HEK293T (cell line): ENCODE measurements around the gene CXCL6.

Source experiments
- CTCF ChIA-PET: fragments of 350-600 bp; formaldehyde crosslinking; extraction: SDS; loops from one replicate; lab custom pipeline; 2021; ENCODE audit warnings: antibody characterized with exemption, inconsistent platforms; lab: Yijun Ruan, JAX
- POLR2A ChIA-PET: fragments of 350-600 bp; formaldehyde crosslinking; extraction: SDS; loops from one replicate; lab custom pipeline; 2020; ENCODE audit warnings: antibody characterized with exemption, inconsistent platforms; lab: Yijun Ruan, JAX
- DNase-seq: peaks from one replicate; pipeline ENCODE4 v3.0.0; 2012; ENCODE audit warnings: mixed read lengths; ENCODE audit errors: extremely low spot score
- ARNT ChIP-seq: fragments of 450-650 bp; IDR thresholded peaks from 2 replicates; pipeline ENCODE4 v1.6.1; 2017; ENCODE audit warnings: mild to moderate bottlenecking
- BHLHE40 ChIP-seq: fragments of 450-650 bp; IDR thresholded peaks from 2 replicates; pipeline ENCODE4 v1.6.1; 2016; ENCODE audit warnings: mild to moderate bottlenecking, moderate library complexity, borderline replicate concordance
- CTBP1 ChIP-seq: fragments of 450-650 bp; IDR thresholded peaks from 2 replicates; pipeline ENCODE4 v1.6.1; 2016; ENCODE audit warnings: borderline replicate concordance
- ELF4 ChIP-seq: fragments of 450-650 bp; IDR thresholded peaks from 2 replicates; pipeline ENCODE4 v1.6.1; 2017; ENCODE audit warnings: antibody characterized with exemption
- FOXA1 ChIP-seq: fragments of 450-650 bp; IDR thresholded peaks from 2 replicates; pipeline ENCODE4 v1.6.1; 2016; ENCODE audit warnings: mild to moderate bottlenecking
- FOXK2 ChIP-seq: fragments of 450-650 bp; IDR thresholded peaks from 2 replicates; pipeline ENCODE4 v1.6.1; 2016; ENCODE audit warnings: mild to moderate bottlenecking
- FOXM1 ChIP-seq: fragments of 450-650 bp; IDR thresholded peaks from 2 replicates; pipeline ENCODE4 v1.6.1; 2017; ENCODE audit warnings: mild to moderate bottlenecking, borderline replicate concordance
- HDGF ChIP-seq: fragments of 450-650 bp; IDR thresholded peaks from 2 replicates; pipeline ENCODE4 v1.6.1; 2017; ENCODE audit warnings: antibody characterized with exemption, borderline replicate concordance
- L3MBTL2 ChIP-seq: fragments of 450-650 bp; conservative IDR thresholded peaks from 2 replicates; pipeline ENCODE4 v1.6.1; 2016; ENCODE audit warnings: mild to moderate bottlenecking
- LEF1 ChIP-seq: fragments of 450-650 bp; IDR thresholded peaks from 2 replicates; pipeline ENCODE4 v1.6.1; 2017; ENCODE audit warnings: mild to moderate bottlenecking, borderline replicate concordance
- NFRKB ChIP-seq: fragments of 450-650 bp; IDR thresholded peaks from 2 replicates; pipeline ENCODE4 v1.6.1; 2016; ENCODE audit warnings: mild to moderate bottlenecking, moderate library complexity
- PKNOX1 ChIP-seq: fragments of 450-650 bp; IDR thresholded peaks from 2 replicates; pipeline ENCODE4 v1.6.1; 2016
- SP1 ChIP-seq: fragments of 450-650 bp; IDR thresholded peaks from 2 replicates; pipeline ENCODE4 v1.6.1; 2017
- SUZ12 ChIP-seq: fragments of 450-650 bp; IDR thresholded peaks from 2 replicates; pipeline ENCODE4 v1.6.1; 2016; ENCODE audit warnings: mild to moderate bottlenecking
- TARDBP ChIP-seq: fragments of 450-650 bp; IDR thresholded peaks from 2 replicates; pipeline ENCODE4 v1.6.1; 2016
- ZNF384 ChIP-seq: fragments of 450-650 bp; IDR thresholded peaks from 2 replicates; pipeline ENCODE4 v1.6.1; 2016

Gene CXCL6

GRCh38 chr4:73836373-73837279, at the start of gene CXCL6:
Gene CXCL6, plus strand, starts transcription at chr4:73836678. Its CDS starts 73 bp downstream, at chr4:73836751.
- POLR2A ChIA-PET = no interaction called here
- TF ChIP-seq CTBP1 = no peak
- no peak for TF ChIP-seq SUZ12
- TF ChIP-seq BHLHE40 = no peak
- no peak for TF ChIP-seq HDGF
- TF ChIP-seq FOXK2 = no peak
- no peak for TF ChIP-seq FOXM1
- no peak for TF ChIP-seq PKNOX1
- no peak for TF ChIP-seq ZNF384
- TF ChIP-seq LEF1 = no peak
- no peak for TF ChIP-seq SP1
- no peak for TF ChIP-seq TARDBP
- no peak for TF ChIP-seq ELF4
- TF ChIP-seq FOXA1 = no peak
- no peak for TF ChIP-seq ARNT
- no peak for TF ChIP-seq L3MBTL2
- TF ChIP-seq NFRKB = no peak
- no peak for DNase-seq
- CTCF ChIA-PET = no interaction called here

- TF ChIP-seq LEF1 (no peak), ARNT (no peak), L3MBTL2 (no peak), SP1 (no peak), FOXM1 (no peak), NFRKB (no peak), TARDBP (no peak), FOXA1 (no peak), FOXK2 (no peak), PKNOX1 (no peak), ELF4 (no peak), ZNF384 (no peak), SUZ12 (no peak), BHLHE40 (no peak), HDGF (no peak)
- CTCF ChIA-PET = no interaction called here
- DNase-seq = no peak
- POLR2A ChIA-PET = no interaction called here
These were observed 48.1 kb upstream of the CXCL6 start for GRCh38 chr4:73788411-73788810.

GRCh38 chr4:73798842-73799241, 37.6 kb upstream of the CXCL6 start:
- no peak for TF ChIP-seq LEF1
- TF ChIP-seq L3MBTL2 = no peak
- no peak for TF ChIP-seq ARNT
- no peak for TF ChIP-seq SUZ12
- no peak for TF ChIP-seq FOXM1
- no peak for TF ChIP-seq TARDBP
- TF ChIP-seq FOXA1 = no peak
- TF ChIP-seq PKNOX1 = no peak
- no peak for TF ChIP-seq ELF4
- TF ChIP-seq ZNF384 = no peak
- no peak for TF ChIP-seq NFRKB
- no peak for TF ChIP-seq BHLHE40
- TF ChIP-seq CTBP1 = no peak
- no peak for TF ChIP-seq FOXK2
- no peak for TF ChIP-seq HDGF
- TF ChIP-seq SP1 = no peak
- ChIA-PET CTCF (no interaction called here), POLR2A (no interaction called here)
- DNase-seq = no peak

- CTCF ChIA-PET = no interaction called here
These were observed 36.3 kb upstream of the CXCL6 start for GRCh38 chr4:73800206-73800605.

More at GRCh38 chr4:73800206-73800605, 36.3 kb upstream of the CXCL6 start:
- no peak for DNase-seq
- TF ChIP-seq LEF1 (no peak), ZNF384 (no peak), FOXK2 (no peak), FOXA1 (no peak), FOXM1 (no peak), HDGF (no peak), PKNOX1 (no peak), SP1 (no peak), L3MBTL2 (no peak), ARNT (no peak), TARDBP (no peak), ELF4 (no peak), SUZ12 (no peak), NFRKB (no peak), CTBP1 (no peak), BHLHE40 (no peak)
- POLR2A ChIA-PET = no interaction called here
